ENCODE measurements around the gene ANP32A. TPM values are rescaled to one million over a fixed set of nuclear protein-coding genes. Genes with fewer than 3 reads are reported as not detected.
"Not testable (repeated sequence)": the region's sequence is repeated elsewhere in the genome, so short reads cannot be mapped to it uniquely, and the experiment has no call there.

The ANP32A gene
- total RNA-seq, 1 donor from 2014 or later, result 65.8 TPM

DNA sequence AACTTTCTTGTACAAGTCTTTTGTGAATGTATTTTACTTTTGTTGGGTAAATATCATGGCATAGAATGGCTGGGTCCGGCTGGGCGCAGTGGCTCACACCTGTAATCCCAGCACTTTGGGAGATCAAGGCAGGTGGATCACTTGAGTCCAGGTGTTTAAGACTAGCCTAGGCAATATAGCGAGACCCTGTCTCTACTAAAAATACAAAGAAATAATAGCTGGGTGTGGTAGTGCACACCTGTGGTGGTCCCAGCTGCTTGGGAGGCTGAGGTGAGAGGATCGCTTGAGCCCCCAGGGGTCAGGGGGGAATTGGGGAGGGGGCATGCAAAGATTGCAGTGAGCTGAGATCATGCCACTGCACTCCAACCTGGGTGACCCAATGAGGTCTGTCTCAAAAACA lies 52.9 kb downstream of the ANP32A start:
- no peak for DNase-seq (ENCODE audit: low read depth)
- TF ChIP-seq, protein P1, sequence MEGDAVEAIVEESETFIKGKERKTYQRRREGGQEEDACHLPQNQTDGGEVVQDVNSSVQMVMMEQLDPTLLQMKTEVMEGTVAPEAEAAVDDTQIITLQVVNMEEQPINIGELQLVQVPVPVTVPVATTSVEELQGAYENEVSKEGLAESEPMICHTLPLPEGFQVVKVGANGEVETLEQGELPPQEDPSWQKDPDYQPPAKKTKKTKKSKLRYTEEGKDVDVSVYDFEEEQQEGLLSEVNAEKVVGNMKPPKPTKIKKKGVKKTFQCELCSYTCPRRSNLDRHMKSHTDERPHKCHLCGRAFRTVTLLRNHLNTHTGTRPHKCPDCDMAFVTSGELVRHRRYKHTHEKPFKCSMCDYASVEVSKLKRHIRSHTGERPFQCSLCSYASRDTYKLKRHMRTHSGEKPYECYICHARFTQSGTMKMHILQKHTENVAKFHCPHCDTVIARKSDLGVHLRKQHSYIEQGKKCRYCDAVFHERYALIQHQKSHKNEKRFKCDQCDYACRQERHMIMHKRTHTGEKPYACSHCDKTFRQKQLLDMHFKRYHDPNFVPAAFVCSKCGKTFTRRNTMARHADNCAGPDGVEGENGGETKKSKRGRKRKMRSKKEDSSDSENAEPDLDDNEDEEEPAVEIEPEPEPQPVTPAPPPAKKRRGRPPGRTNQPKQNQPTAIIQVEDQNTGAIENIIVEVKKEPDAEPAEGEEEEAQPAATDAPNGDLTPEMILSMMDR (conservative IDR thresholded peaks at IDR 0.05; ENCODE audit: low read depth, low read length), result no peak
- H3K4me3 ChIP-seq (ENCODE audit: low read depth, low read length), result no peak overlapping the region

DNA sequence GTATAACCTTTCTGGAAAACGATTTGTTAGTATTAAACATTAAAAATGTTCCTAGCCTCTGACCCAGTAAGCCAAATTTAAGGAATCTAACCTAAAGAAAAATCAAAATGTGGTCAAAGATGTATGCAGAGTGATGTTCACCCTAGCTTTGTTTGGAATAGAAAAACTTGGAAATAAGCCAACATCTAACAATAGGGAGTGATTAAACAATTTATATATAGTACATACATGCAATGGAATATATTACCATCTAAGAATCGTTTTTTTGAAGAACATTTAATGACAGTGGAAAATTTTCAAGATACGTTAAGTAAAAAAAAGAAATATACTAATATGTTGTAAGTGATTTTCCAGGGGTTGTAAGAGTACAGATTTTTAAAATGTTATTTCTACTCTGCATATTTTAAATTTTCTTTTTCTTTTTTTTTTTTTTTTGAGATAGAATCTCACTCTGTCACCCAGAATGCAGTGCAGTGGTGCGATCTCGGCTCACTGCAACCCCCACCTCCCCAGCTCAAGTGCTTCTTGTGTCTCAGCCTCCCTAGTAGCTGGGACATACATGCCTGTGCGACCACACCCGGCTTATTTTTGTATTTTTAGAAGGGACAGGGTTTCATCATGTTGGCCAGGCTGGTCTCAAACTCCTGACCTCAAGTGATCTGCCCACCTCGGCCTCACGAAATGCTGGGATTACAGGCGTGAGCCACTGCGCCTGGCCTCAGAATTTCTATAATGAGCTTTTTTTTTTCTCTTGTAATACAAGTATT lies 54.9 kb downstream of the ANP32A start:
- TF ChIP-seq, protein P1 (conservative IDR thresholded peaks at IDR 0.05; ENCODE audit: low read depth, low read length), result no peak
- H3K4me3 ChIP-seq (ENCODE audit: low read depth, low read length), result no peak overlapping the region
- DNase-seq (ENCODE audit: low read depth), result no peak

DNA sequence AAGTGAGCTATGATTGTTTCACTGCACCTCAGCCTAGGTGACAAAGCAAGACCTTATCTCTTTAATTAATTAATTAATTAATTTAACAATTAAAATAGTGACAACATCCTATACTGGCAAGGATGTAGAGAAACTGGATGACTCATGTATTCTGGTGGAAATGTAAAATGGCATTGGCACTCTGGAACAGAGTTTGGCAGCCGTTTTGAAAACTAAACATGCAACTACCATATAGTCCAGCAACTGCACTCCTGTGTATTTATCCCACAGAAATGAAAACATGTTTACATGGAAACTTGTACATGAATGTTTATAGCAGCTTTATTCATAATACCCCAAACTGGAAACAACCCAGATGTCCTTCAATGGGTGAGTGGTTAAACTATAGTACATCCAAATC lies 56.6 kb downstream of the ANP32A start:
- no peak overlapping the region for H3K4me3 ChIP-seq (ENCODE audit: low read depth, low read length)
- TF ChIP-seq, protein P1 (conservative IDR thresholded peaks at IDR 0.05; ENCODE audit: low read depth, low read length), result no peak
- no peak for DNase-seq (ENCODE audit: low read depth)

DNA sequence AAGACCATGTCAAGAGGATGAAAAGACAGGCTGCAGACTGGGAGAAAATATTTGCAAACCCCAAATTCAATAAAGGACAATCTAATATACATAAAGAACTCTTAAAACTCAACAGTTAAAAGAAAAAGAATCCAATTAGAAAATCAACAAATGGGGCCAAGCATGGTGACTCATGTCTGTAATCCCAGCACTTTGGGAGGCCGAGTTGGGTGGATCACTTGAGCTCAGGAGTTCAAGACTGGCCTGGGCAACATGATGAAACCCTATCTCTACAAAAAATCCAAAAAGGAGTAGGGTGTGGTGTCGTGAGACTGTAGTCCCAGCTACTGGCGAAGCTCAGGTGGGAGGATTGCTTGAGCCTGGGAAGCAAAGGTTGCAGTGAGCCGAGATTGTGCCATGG lies 57.6 kb downstream of the ANP32A start:
- DNase-seq (ENCODE audit: low read depth), result no peak
- H3K4me3 ChIP-seq (ENCODE audit: low read depth, low read length), result no peak overlapping the region
- TF ChIP-seq, protein P1 (conservative IDR thresholded peaks at IDR 0.05; ENCODE audit: low read depth, low read length), result no peak

DNA sequence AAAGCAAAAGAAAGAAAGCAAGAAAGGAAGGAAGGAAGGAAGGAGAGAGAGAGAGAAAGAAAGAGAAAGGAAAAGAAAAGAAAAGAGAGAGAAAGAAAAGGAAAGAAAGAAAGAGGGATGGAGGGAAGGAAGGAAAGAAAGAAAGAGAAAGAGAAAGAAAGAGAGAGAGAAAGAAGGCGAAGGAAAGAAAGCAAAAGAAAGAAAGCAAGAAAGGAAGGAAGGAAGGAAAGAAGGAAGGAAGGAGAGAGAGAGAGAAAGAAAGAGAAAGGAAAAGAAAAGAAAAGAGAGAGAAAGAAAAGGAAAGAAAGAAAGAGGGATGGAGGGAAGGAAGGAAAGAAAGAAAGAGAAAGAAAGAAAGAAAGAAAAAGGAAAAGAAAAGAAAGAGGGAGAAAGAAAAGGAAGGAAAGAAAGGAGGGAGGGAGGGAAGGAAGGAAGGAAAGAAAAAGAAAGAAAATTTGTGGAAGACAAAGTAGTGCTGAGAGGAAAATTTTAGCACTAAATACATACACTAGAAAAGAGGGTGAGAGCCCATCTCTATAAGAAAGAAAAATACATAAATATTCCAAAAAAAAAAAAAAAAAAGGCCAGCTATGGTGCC lies 60.6 kb downstream of the ANP32A start:
- H3K4me3 ChIP-seq (ENCODE audit: low read depth, low read length); DNase-seq (ENCODE audit: low read depth): not testable (repeated sequence)

DNA sequence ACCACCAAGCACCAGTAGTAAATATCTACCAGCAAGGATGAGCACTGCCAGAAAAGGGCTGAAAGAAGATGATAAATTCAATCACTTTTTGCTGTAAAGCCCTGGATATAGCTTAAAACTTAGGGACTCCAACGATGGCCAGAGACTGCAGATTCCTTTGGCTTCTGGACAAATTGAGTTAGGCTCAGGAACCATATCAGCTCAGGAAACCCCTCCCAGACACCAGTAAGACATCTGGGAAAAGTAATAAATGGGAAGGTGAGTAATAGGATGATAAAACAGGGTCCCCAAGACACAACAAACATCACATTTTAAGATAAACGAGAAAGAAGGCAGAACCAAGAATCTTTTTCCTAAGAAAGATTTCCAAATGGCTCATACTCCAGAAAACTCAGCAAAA lies 65.0 kb downstream of the ANP32A start:
- H3K4me3 ChIP-seq (ENCODE audit: low read depth, low read length), result no peak overlapping the region
- no peak for DNase-seq (ENCODE audit: low read depth)
- TF ChIP-seq, protein P1 (conservative IDR thresholded peaks at IDR 0.05; ENCODE audit: low read depth, low read length), result no peak

DNA sequence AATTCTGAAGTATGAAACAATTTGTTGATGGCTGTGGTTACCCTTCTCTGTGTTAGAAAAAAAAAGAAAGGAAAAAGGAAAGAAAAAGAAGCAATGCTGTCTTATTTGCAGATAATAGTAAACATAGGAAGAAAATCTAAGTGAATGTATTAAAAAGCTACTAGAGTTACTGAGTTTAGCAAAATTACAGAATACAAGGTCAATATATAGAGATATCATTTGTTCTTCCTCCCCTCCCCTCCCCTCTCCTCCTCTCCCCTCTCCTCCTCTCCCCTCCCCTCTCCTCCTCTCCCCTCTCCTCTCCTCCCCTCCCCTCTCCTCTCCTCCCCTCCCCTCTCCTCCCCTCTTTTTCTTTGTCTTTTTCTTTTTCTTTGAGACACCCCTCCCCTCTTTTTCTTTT lies 69.1 kb downstream of the ANP32A start:
- H3K4me3 ChIP-seq (ENCODE audit: low read depth, low read length), result no peak overlapping the region
- no peak for DNase-seq (ENCODE audit: low read depth)
- TF ChIP-seq, protein P1 (conservative IDR thresholded peaks at IDR 0.05; ENCODE audit: low read depth, low read length), result no peak
